ENCODE results near the gene MMD2. TPM values are rescaled to one million over a fixed set of nuclear protein-coding genes. Genes with fewer than 3 reads are reported as not detected.
"Not testable (repeated sequence)": the region's sequence is repeated elsewhere in the genome, so short reads cannot be mapped to it uniquely, and the experiment has no call there.

Gene MMD2
- total and polyA plus RNA-seq, 2 experiments from 2014 or later, result not detected

- WGBS, 2 experiments (ENCODE audit: low coverage in 1 of 2, low lambda C conversion rate in 2 of 2, missing lambda C conversion rate in 2 of 2), result 67 to 79% methylated on average over 1 of the region's 1 CpG
- TF ChIP-seq EZH2phosphoT487 (IDR thresholded peaks at IDR 0.05; ENCODE audit: insufficient read depth, low read depth) (no peak), EZH2 (IDR thresholded peaks at IDR 0.05; ENCODE audit: insufficient read depth, poor library complexity, severe bottlenecking) (no peak)
Observed at GRCh38 chr7:4905171-4905570, 53.8 kb downstream of the MMD2 start.

GRCh38 chr7:4904346-4904745 is 54.6 kb downstream of the MMD2 start:
- no peak for TF ChIP-seq EZH2phosphoT487 (IDR thresholded peaks at IDR 0.05; ENCODE audit: insufficient read depth, low read depth)
- no peak for TF ChIP-seq EZH2 (IDR thresholded peaks at IDR 0.05; ENCODE audit: insufficient read depth, poor library complexity, severe bottlenecking)
- Histone ChIP-seq H3K4me2 (ENCODE audit: unreplicated experiment) (no peak overlapping the region), H3K9me2 (ENCODE audit: insufficient read depth) (no peaks in the 10 kb centered on the region), H3K79me2 (ENCODE audit: insufficient read depth) (no peaks in the 10 kb centered on the region), H3K27me3 (replicated peaks; ENCODE audit: insufficient read depth) (no peaks in the 10 kb centered on the region; the same call in 1 of the 2 replicates), H3K36me3 (ENCODE audit: low read depth) (no peaks in the 10 kb centered on the region), H3F3A (ENCODE audit: insufficient read depth) (no peaks in the 10 kb centered on the region), H3K4me3 (no peak overlapping the region), H4K20me1 (ENCODE audit: insufficient read depth) (no peaks in the 10 kb centered on the region), H3K9ac (no peak overlapping the region), H3K4me1 (ENCODE audit: insufficient read depth) (no peaks in the 10 kb centered on the region), H3K27ac (no peak overlapping the region), H2AFZ (no peak overlapping the region), H3K9me3 (ENCODE audit: low read depth) (no peaks in the 10 kb centered on the region)
- no peak for DNase-seq
- in situ Hi-C loops (cut with MboI), result no loop called here

More at GRCh38 chr7:4905171-4905570, 53.8 kb downstream of the MMD2 start:
- in situ Hi-C loops (cut with MboI), result no loop called here
- Histone ChIP-seq H3K9me2 (ENCODE audit: insufficient read depth) (no peaks in the 10 kb centered on the region), H3K9me3 (ENCODE audit: low read depth) (no peaks in the 10 kb centered on the region), H3F3A (ENCODE audit: insufficient read depth) (no peaks in the 10 kb centered on the region), H4K20me1 (ENCODE audit: insufficient read depth) (no peaks in the 10 kb centered on the region), H3K4me3 (no peak overlapping the region), H2AFZ (no peak overlapping the region), H3K36me3 (ENCODE audit: low read depth) (no peaks in the 10 kb centered on the region), H3K4me2 (ENCODE audit: unreplicated experiment) (no peak overlapping the region), H3K79me2 (ENCODE audit: insufficient read depth) (no peaks in the 10 kb centered on the region), H3K4me1 (ENCODE audit: insufficient read depth) (no peaks in the 10 kb centered on the region), H3K27me3 (replicated peaks; ENCODE audit: insufficient read depth) (no peaks in the 10 kb centered on the region; the same call in 1 of the 2 replicates), H3K9ac (no peak overlapping the region), H3K27ac (no peak overlapping the region)
- DNase-seq, result no peak

GRCh38 chr7:4895766-4896165 is 63.2 kb downstream of the MMD2 start:
- in situ Hi-C loops (cut with MboI), result no loop called here
- Histone ChIP-seq H3K27me3 (replicated peaks; ENCODE audit: insufficient read depth) (no peaks in the 10 kb centered on the region), H3K9ac (no peak overlapping the region), H3F3A (ENCODE audit: insufficient read depth) (no peaks in the 10 kb centered on the region), H2AFZ (no peak overlapping the region), H3K4me3 (no peak overlapping the region), H3K36me3 (ENCODE audit: low read depth) (no peaks in the 10 kb centered on the region), H4K20me1 (ENCODE audit: insufficient read depth) (no peaks in the 10 kb centered on the region), H3K79me2 (ENCODE audit: insufficient read depth) (no peaks in the 10 kb centered on the region), H3K4me2 (ENCODE audit: unreplicated experiment) (no peak overlapping the region), H3K9me3 (ENCODE audit: low read depth) (no peaks in the 10 kb centered on the region), H3K9me2 (ENCODE audit: insufficient read depth) (no peaks in the 10 kb centered on the region), H3K4me1 (ENCODE audit: insufficient read depth) (no peaks in the 10 kb centered on the region), H3K27ac (no peak overlapping the region)
- WGBS, 2 experiments (ENCODE audit: low coverage in 1 of 2, low lambda C conversion rate in 2 of 2, missing lambda C conversion rate in 2 of 2), result 72 to 75% methylated on average over 10 to 11 of the region's 11 CpGs
- DNase-seq, result no peak
- TF ChIP-seq EZH2 (IDR thresholded peaks at IDR 0.05; ENCODE audit: insufficient read depth, poor library complexity, severe bottlenecking), result no peak
- no peak for TF ChIP-seq EZH2phosphoT487 (IDR thresholded peaks at IDR 0.05; ENCODE audit: insufficient read depth, low read depth)

- H2AFZ ChIP-seq, result no peak overlapping the region
- no peak for DNase-seq
- no peaks in the 10 kb centered on the region for H3K79me2 ChIP-seq (ENCODE audit: insufficient read depth)
- 60 to 66% methylated on average over 9 of the region's 9 CpGs for WGBS, 2 experiments (ENCODE audit: low coverage in 1 of 2, low lambda C conversion rate in 2 of 2, missing lambda C conversion rate in 2 of 2)
- no peaks in the 10 kb centered on the region for H3F3A ChIP-seq (ENCODE audit: insufficient read depth)
- no peaks in the 10 kb centered on the region for H3K27me3 ChIP-seq (replicated peaks; ENCODE audit: insufficient read depth)
- H3K4me2 ChIP-seq (ENCODE audit: unreplicated experiment), result no peak overlapping the region
- no peaks in the 10 kb centered on the region for H4K20me1 ChIP-seq (ENCODE audit: insufficient read depth)
- no peaks in the 10 kb centered on the region for H3K9me3 ChIP-seq (ENCODE audit: low read depth)
- TF ChIP-seq EZH2 (IDR thresholded peaks at IDR 0.05; ENCODE audit: insufficient read depth, poor library complexity, severe bottlenecking) (no peak), EZH2phosphoT487 (IDR thresholded peaks at IDR 0.05; ENCODE audit: insufficient read depth, low read depth) (no peak)
- no peaks in the 10 kb centered on the region for H3K9me2 ChIP-seq (ENCODE audit: insufficient read depth)
- H3K4me3 ChIP-seq, result no peak overlapping the region
- H3K27ac ChIP-seq, result no peak overlapping the region
- no peak overlapping the region for H3K9ac ChIP-seq
- no peaks in the 10 kb centered on the region for H3K4me1 ChIP-seq (ENCODE audit: insufficient read depth)
- H3K36me3 ChIP-seq (ENCODE audit: low read depth), result no peaks in the 10 kb centered on the region
- in situ Hi-C loops (cut with MboI), result no loop called here
Observed at GRCh38 chr7:4894482-4894881, 64.5 kb downstream of the MMD2 start.

- no peak overlapping the region for H3K4me2 ChIP-seq (ENCODE audit: unreplicated experiment)
- H3K27ac ChIP-seq, result no peak overlapping the region
- H3K79me2 ChIP-seq (ENCODE audit: insufficient read depth), result no peaks in the 10 kb centered on the region
- H3K36me3 ChIP-seq (ENCODE audit: low read depth), result no peaks in the 10 kb centered on the region
- no peak overlapping the region for H3K9ac ChIP-seq
- H3K27me3 ChIP-seq (replicated peaks; ENCODE audit: insufficient read depth), result no peaks in the 10 kb centered on the region
- H3K4me1 ChIP-seq (ENCODE audit: insufficient read depth), result no peaks in the 10 kb centered on the region
- in situ Hi-C loops (cut with MboI), result no loop called here
- no peaks in the 10 kb centered on the region for H3K9me3 ChIP-seq (ENCODE audit: low read depth)
- H4K20me1 ChIP-seq (ENCODE audit: insufficient read depth), result no peaks in the 10 kb centered on the region
- no peak overlapping the region for H3K4me3 ChIP-seq
- H3F3A ChIP-seq (ENCODE audit: insufficient read depth), result no peaks in the 10 kb centered on the region
- no peaks in the 10 kb centered on the region for H3K9me2 ChIP-seq (ENCODE audit: insufficient read depth)
- DNase-seq, result no peak
- 62 to 67% methylated on average over 8 of the region's 8 CpGs for WGBS, 2 experiments (ENCODE audit: low coverage in 1 of 2, low lambda C conversion rate in 2 of 2, missing lambda C conversion rate in 2 of 2)
- TF ChIP-seq EZH2phosphoT487 (IDR thresholded peaks at IDR 0.05; ENCODE audit: insufficient read depth, low read depth) (no peak), EZH2 (IDR thresholded peaks at IDR 0.05; ENCODE audit: insufficient read depth, poor library complexity, severe bottlenecking) (no peak)
- H2AFZ ChIP-seq, result no peak overlapping the region
Observed at GRCh38 chr7:4893929-4894475, 65.0 kb downstream of the MMD2 start.

GRCh38 chr7:4893188-4893587 is 65.8 kb downstream of the MMD2 start:
- not testable (repeated sequence) for H3K36me3 ChIP-seq (ENCODE audit: low read depth)

GRCh38 chr7:4891522-4891921 is 67.5 kb downstream of the MMD2 start:
- H3K9me2 ChIP-seq (ENCODE audit: insufficient read depth); H2AFZ ChIP-seq; H3K9me3 ChIP-seq (ENCODE audit: low read depth); DNase-seq; in situ Hi-C loops (cut with MboI); H3K9ac ChIP-seq; H3K36me3 ChIP-seq (ENCODE audit: low read depth); H3K79me2 ChIP-seq (ENCODE audit: insufficient read depth); H3K27me3 ChIP-seq (replicated peaks; ENCODE audit: insufficient read depth); H3K4me1 ChIP-seq (ENCODE audit: insufficient read depth); H3K27ac ChIP-seq; H3K4me3 ChIP-seq; H3F3A ChIP-seq (ENCODE audit: insufficient read depth); H3K4me2 ChIP-seq (ENCODE audit: unreplicated experiment); H4K20me1 ChIP-seq (ENCODE audit: insufficient read depth): not testable (repeated sequence)
- WGBS, 2 experiments (ENCODE audit: low coverage in 1 of 2, low lambda C conversion rate in 2 of 2, missing lambda C conversion rate in 2 of 2), result 47 to 54% methylated on average over 2 of the region's 2 CpGs

More at GRCh38 chr7:4893188-4893587, 65.8 kb downstream of the MMD2 start:
- 39 to 45% methylated on average over 4 of the region's 4 CpGs for WGBS, 2 experiments (ENCODE audit: low coverage in 1 of 2, low lambda C conversion rate in 2 of 2, missing lambda C conversion rate in 2 of 2)
- DNase-seq; H3F3A ChIP-seq (ENCODE audit: insufficient read depth); H3K9me3 ChIP-seq (ENCODE audit: low read depth); H3K4me1 ChIP-seq (ENCODE audit: insufficient read depth); H3K9me2 ChIP-seq (ENCODE audit: insufficient read depth); H3K9ac ChIP-seq; H3K27me3 ChIP-seq (replicated peaks; ENCODE audit: insufficient read depth); H2AFZ ChIP-seq; H4K20me1 ChIP-seq (ENCODE audit: insufficient read depth); in situ Hi-C loops (cut with MboI); H3K79me2 ChIP-seq (ENCODE audit: insufficient read depth); H3K4me2 ChIP-seq (ENCODE audit: unreplicated experiment); H3K27ac ChIP-seq; H3K4me3 ChIP-seq: not testable (repeated sequence)

Data from GM23248 (cell line).